ENCODE measurements around the gene DDX47.

GRCh38 chr12:12777092-12777491 lies 36.1 kb upstream of the DDX47 start:
- TF ChIP-seq EZH2 (conservative IDR thresholded peaks at IDR 0.05; ENCODE audit: low read depth, low read length) (no peak), GABPA (IDR thresholded peaks at IDR 0.05; ENCODE audit: low read depth, low read length) (no peak), GABPA (CRISPR knock-in tag; IDR thresholded peaks at IDR 0.05; ENCODE audit: low read depth) (no peak)

Data from HepG2 (cell line).